WTC11 (cell line): ENCODE measurements around the gene IFNLR1. TPM values are rescaled to one million over a fixed set of nuclear protein-coding genes. Genes with fewer than 3 reads are reported as not detected.

ENCODE experiments used
- ATAC-seq: fragments of 200-7000 bp; cut with Tn5 transposase; 2 replicates; pipeline ENCODE4 v1.10.0; 2021; ENCODE audit warnings: mild to moderate bottlenecking, moderate library complexity
- CTCF ChIA-PET: fragments of 300-600 bp; sonication (Branson Sonifier 250); formaldehyde crosslinking; loops from one replicate; lab custom pipeline; 2021; ENCODE audit warnings: antibody characterized with exemption; lab: Charles Lee
- POLR2A ChIA-PET: fragments of 350-600 bp; sonication (Branson Sonifier 250); formaldehyde crosslinking; loops from one replicate; lab custom pipeline; 2021; ENCODE audit warnings: antibody characterized with exemption; lab: Charles Lee
- DNase-seq: peaks from one replicate; pipeline ENCODE4 v3.0.0; 2021; ENCODE audit warnings: low spot score
- H3K27ac Mint-ChIP-seq: 2 replicates; pipeline ENCODE4 v1.8.0; 2021; ENCODE audit warnings: mixed read lengths
- H3K27me3 Mint-ChIP-seq: 2 replicates; pipeline ENCODE4 v1.8.0; 2021; ENCODE audit warnings: low read depth, mild to moderate bottlenecking, moderate library complexity, mixed read lengths
- H3K36me3 Mint-ChIP-seq: 2 replicates; pipeline ENCODE4 v1.8.0; 2021; ENCODE audit warnings: mixed read lengths
- H3K4me1 Mint-ChIP-seq: 2 replicates; pipeline ENCODE4 v1.8.0; 2022; ENCODE audit warnings: mixed read lengths
- H3K4me3 Mint-ChIP-seq: 2 replicates; pipeline ENCODE4 v1.8.0; 2021; ENCODE audit warnings: mild to moderate bottlenecking, moderate library complexity, mixed read lengths
- H3K9me3 Mint-ChIP-seq: 2 replicates; pipeline ENCODE4 v1.8.0; 2021; ENCODE audit warnings: mixed read lengths
- AFF4 ChIP-seq: sonication (generic); formaldehyde crosslinking; IDR thresholded peaks from 2 replicates; pipeline ENCODE4 v1.8.1; 2023; ENCODE audit warnings: mild to moderate bottlenecking, missing genetic modification reagents, borderline replicate concordance
- ARID4B ChIP-seq: sonication (generic); formaldehyde crosslinking; IDR thresholded peaks from 2 replicates; pipeline ENCODE4 v1.8.0; 2023; ENCODE audit warnings: missing genetic modification reagents, mild to moderate bottlenecking, borderline replicate concordance
- CREB1 ChIP-seq: sonication (generic); formaldehyde crosslinking; IDR thresholded peaks from 2 replicates; pipeline ENCODE4 v1.8.0; 2023; ENCODE audit warnings: mild to moderate bottlenecking, missing genetic modification reagents
- EMX1 ChIP-seq: fragments of 250-450 bp; sonication (Bioruptor Pico); IDR thresholded peaks from 2 replicates; pipeline ENCODE4 v1.8.0; 2021; ENCODE audit warnings: mild to moderate bottlenecking
- ERG ChIP-seq: fragments of 250-450 bp; sonication (Bioruptor Pico); IDR thresholded peaks from 2 replicates; pipeline ENCODE4 v1.8.0; 2021; ENCODE audit warnings: mild to moderate bottlenecking
- FOXK1 ChIP-seq: sonication (generic); formaldehyde crosslinking; IDR thresholded peaks from 2 replicates; pipeline ENCODE4 v1.8.0; 2022; ENCODE audit warnings: mild to moderate bottlenecking, moderate library complexity, missing genetic modification reagents
- MXD4 ChIP-seq: fragments of 250-450 bp; sonication (Bioruptor Pico); IDR thresholded peaks from 2 replicates; pipeline ENCODE4 v1.8.0; 2021; ENCODE audit warnings: mild to moderate bottlenecking, moderate library complexity, borderline replicate concordance
- OVOL2 ChIP-seq: fragments of 250-450 bp; sonication (Bioruptor Pico); IDR thresholded peaks from 2 replicates; pipeline ENCODE4 v1.9.0; 2021; ENCODE audit warnings: mild to moderate bottlenecking, borderline replicate concordance
- RORB ChIP-seq: fragments of 250-450 bp; sonication (Bioruptor Pico); IDR thresholded peaks from 2 replicates; pipeline ENCODE4 v1.9.0; 2021; ENCODE audit warnings: mild to moderate bottlenecking
- STAT6 ChIP-seq: sonication (generic); formaldehyde crosslinking; conservative IDR thresholded peaks from 2 replicates; pipeline ENCODE4 v1.8.1; 2023; ENCODE audit warnings: mild to moderate bottlenecking, low read depth, missing genetic modification reagents, moderate library complexity
- ZNF121 ChIP-seq: sonication (generic); formaldehyde crosslinking; IDR thresholded peaks from 2 replicates; pipeline ENCODE4 v1.8.0; 2023; ENCODE audit warnings: missing genetic modification reagents
- ZNF138 ChIP-seq: sonication (generic); formaldehyde crosslinking; conservative IDR thresholded peaks from 2 replicates; pipeline ENCODE4 v1.8.1; 2022; ENCODE audit warnings: mild to moderate bottlenecking, moderate library complexity, missing genetic modification reagents
- ZNF416 ChIP-seq: fragments of 250-450 bp; sonication (Bioruptor Pico); IDR thresholded peaks from 2 replicates; pipeline ENCODE4 v1.9.0; 2021; ENCODE audit warnings: mild to moderate bottlenecking, inconsistent platforms
- total RNA-seq: library from RNA; stranded (reverse); gene quantifications from 3 replicates; pipeline ENCODE4 v1.2.3, GENCODE V29; 2021

The IFNLR1 gene
- total RNA-seq, 1 experiment from 2014 or later = 6.6 TPM

- TF ChIP-seq ARID4B (CRISPR knock-in tag) (no peak), AFF4 (no peak), FOXK1 (CRISPR knock-in tag) (no peak)
- TF ChIP-seq, all 79 proteins: peak for 0
These were observed 59.8 kb downstream of the IFNLR1 start (continued) for GRCh38 chr1:24127134-24127800.

GRCh38 chr1:24126672-24127023, 60.4 kb downstream of the IFNLR1 start:
- Mint-ChIP-seq H3K27ac (no peak overlapping the region), H3K27me3 (no peaks in the 10 kb centered on the region), H3K36me3 (peaks cover 16% of the 10 kb centered on the region), H3K4me3 (no peak overlapping the region), H3K4me1 (peaks cover 12% of the 10 kb centered on the region), H3K9me3 (peaks cover 18% of the 10 kb centered on the region)
- TF ChIP-seq STAT6 (no peak), OVOL2 (no peak), ERG (no peak), RORB (no peak), CREB1 (CRISPR knock-in tag) (no peak), ZNF121 (CRISPR knock-in tag) (no peak), EMX1 (no peak), MXD4 (CRISPR knock-in tag) (no peak), ZNF416 (CRISPR knock-in tag) (no peak), ZNF138 (CRISPR knock-in tag) (no peak)
- ATAC-seq (no peak), DNase-seq (no peak)
- POLR2A ChIA-PET = no interaction called here
- CTCF ChIA-PET = interaction anchor here (0.8 to 1.3 kb wide), 3 partner anchors 10 to 315 kb away, joined by 3 to 4 read pairs (median 3); no protein-coding TSS in a partner anchor
